AG10803 (cell line): ENCODE measurements around the gene KCNAB2.

Source experiments
- DNase-seq: peaks from one replicate; pipeline ENCODE4 v3.0.0; 2010; ENCODE audit warnings: low read depth
- H3K4me3 ChIP-seq: 2 replicates; pipeline ENCODE4 v1.5.1; 2011; ENCODE audit warnings: mild to moderate bottlenecking, low read length, control low read depth
- CTCF ChIP-seq: conservative IDR thresholded peaks from 2 replicates; pipeline ENCODE4 v1.5.1; 2011; ENCODE audit warnings: mild to moderate bottlenecking, low read length, control low read depth, inconsistent platforms

KCNAB2 gene

GRCh38 chr1:6123083-6123482 lies 77.4 kb downstream of the KCNAB2 start:
- DNase-seq, result no peak
- no peak for TF ChIP-seq CTCF

DNA sequence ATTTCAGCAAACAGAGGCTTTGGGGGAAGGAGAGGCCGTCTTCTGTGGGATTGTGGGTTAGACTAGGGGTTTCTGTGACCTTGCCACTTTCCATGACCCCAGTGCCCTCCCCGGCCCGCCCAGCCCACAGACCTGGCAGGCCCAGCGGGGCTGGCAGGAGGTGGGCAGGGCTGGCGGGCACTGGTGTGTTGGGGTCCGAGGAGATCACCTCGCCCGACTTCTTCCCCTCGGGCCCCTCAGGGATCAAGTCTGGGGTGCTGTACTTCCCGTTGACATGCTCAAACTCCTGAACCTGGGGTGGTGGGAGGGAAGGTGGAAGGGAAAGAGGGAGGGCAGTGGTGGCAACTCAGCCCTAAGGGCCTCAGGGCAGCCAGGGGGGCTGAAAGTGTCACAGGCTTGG lies 78.1 kb downstream of the KCNAB2 start:
- no peak for TF ChIP-seq CTCF
- DNase-seq, result no peak
- H3K4me3 ChIP-seq, result no peak overlapping the region

More at GRCh38 chr1:6123083-6123482, 77.4 kb downstream of the KCNAB2 start:
- H3K4me3 ChIP-seq, result no peak overlapping the region

GRCh38 chr1:6124341-6124740 lies 78.7 kb downstream of the KCNAB2 start:
- H3K4me3 ChIP-seq, result no peak overlapping the region
- no peak for TF ChIP-seq CTCF
- no peak for DNase-seq

- no peak for TF ChIP-seq CTCF
- no peak overlapping the region for H3K4me3 ChIP-seq
- DNase-seq, result no peak
Observed at GRCh38 chr1:6124746-6125365, 79.2 kb downstream of the KCNAB2 start.

GRCh38 chr1:6125366-6125765 lies 79.7 kb downstream of the KCNAB2 start:
- no peak overlapping the region for H3K4me3 ChIP-seq
- DNase-seq, result no peak
- no peak for TF ChIP-seq CTCF

DNA sequence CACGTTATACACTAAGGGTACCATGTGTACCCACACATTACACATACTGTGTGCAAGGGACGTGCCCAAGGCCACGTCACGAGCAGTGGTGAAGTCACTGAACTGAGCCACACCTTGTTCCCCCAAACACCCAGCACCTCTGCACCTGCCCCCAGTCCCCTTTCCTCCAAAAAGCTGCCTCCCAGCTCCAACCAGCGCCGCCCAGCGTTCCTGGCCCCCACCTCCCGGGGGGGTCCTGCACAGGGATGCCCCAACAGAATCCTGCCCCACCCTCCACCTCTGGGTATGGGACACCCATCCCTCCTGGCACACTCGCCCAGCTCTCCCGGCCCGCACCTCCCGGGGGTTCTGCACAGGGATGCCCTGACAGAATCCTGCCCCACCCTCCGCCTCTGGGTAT lies 80.3 kb downstream of the KCNAB2 start:
- DNase-seq, result no peak
- no peak overlapping the region for H3K4me3 ChIP-seq
- no peak for TF ChIP-seq CTCF

GRCh38 chr1:6126521-6127067 lies 80.9 kb downstream of the KCNAB2 start:
- no peak overlapping the region for H3K4me3 ChIP-seq
- TF ChIP-seq CTCF, result no peak
- no peak for DNase-seq
